Measurements from ENCODE around the gene ADAMTS12.

DNA sequence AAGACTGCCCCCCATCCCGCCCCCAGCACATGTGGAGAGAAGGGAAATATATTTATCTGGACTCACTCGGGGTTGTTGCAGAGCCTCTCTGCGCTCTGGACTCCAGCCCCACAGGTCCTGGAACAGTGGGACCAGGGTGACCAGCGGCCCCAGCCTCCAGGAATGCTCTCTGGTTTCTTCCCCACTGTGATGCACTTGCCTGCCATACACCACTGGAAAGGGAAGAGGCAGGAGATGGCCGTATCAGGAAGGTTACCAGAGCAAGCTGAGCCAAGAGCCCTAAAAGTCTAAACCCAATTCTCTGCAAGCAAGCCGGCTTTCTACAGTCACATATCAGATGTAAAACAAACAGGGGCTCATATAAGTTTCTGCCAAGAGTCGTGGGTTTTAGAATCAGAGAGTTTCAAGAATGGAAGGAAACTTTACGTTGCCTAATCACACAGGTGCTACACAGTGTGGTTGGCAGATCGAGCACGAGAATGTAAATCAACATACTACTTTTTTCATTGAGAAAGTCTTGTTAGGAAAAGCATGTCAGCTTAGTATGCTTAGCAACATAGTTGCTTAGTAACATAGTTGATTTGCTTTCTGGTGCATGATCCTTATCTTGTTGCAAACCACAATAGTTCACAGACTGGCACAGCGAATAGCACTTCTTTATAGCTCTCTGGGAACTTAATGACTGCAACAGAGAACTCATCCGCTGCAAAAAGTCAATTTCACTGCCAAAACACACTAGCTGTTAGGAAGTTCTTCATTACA is 249.9 kb downstream of the ADAMTS12 start:
- TF ChIP-seq, protein P1, sequence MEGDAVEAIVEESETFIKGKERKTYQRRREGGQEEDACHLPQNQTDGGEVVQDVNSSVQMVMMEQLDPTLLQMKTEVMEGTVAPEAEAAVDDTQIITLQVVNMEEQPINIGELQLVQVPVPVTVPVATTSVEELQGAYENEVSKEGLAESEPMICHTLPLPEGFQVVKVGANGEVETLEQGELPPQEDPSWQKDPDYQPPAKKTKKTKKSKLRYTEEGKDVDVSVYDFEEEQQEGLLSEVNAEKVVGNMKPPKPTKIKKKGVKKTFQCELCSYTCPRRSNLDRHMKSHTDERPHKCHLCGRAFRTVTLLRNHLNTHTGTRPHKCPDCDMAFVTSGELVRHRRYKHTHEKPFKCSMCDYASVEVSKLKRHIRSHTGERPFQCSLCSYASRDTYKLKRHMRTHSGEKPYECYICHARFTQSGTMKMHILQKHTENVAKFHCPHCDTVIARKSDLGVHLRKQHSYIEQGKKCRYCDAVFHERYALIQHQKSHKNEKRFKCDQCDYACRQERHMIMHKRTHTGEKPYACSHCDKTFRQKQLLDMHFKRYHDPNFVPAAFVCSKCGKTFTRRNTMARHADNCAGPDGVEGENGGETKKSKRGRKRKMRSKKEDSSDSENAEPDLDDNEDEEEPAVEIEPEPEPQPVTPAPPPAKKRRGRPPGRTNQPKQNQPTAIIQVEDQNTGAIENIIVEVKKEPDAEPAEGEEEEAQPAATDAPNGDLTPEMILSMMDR (IDR thresholded peaks at IDR 0.05), result no peak
- TF ChIP-seq POLR2A (IDR thresholded peaks at IDR 0.05), result no peak
